ENCODE results near the gene JARID2.

DNA sequence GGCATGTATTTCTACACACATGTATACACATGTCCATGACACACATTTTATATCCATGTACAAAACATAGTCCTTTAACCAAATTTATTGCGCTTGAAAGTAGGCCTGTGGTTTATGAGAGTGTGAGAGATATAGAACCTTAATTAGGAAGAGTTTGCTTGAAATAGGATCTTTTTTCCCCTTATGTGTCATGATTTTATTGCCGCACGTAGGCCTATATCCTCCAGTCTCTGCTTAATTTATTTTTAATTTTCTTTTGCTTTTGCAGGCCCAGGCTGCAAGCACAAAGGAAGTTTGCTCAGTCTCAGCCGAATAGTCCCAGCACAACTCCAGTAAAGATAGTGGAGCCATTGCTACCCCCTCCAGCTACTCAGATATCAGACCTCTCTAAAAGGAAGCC lies 205.9 kb downstream of the JARID2 start:
- TF ChIP-seq, protein P1, sequence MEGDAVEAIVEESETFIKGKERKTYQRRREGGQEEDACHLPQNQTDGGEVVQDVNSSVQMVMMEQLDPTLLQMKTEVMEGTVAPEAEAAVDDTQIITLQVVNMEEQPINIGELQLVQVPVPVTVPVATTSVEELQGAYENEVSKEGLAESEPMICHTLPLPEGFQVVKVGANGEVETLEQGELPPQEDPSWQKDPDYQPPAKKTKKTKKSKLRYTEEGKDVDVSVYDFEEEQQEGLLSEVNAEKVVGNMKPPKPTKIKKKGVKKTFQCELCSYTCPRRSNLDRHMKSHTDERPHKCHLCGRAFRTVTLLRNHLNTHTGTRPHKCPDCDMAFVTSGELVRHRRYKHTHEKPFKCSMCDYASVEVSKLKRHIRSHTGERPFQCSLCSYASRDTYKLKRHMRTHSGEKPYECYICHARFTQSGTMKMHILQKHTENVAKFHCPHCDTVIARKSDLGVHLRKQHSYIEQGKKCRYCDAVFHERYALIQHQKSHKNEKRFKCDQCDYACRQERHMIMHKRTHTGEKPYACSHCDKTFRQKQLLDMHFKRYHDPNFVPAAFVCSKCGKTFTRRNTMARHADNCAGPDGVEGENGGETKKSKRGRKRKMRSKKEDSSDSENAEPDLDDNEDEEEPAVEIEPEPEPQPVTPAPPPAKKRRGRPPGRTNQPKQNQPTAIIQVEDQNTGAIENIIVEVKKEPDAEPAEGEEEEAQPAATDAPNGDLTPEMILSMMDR (IDR thresholded peaks at IDR 0.05; ENCODE audit: low read depth, low read length, missing input control) = no peak
- no peak for TF ChIP-seq YY1 (IDR thresholded peaks at IDR 0.05)
- TF ChIP-seq ZBTB33 (IDR thresholded peaks at IDR 0.05) = no peak
- TF ChIP-seq RAD21 (IDR thresholded peaks at IDR 0.05) = no peak
- no peak for TF ChIP-seq HNF4G (IDR thresholded peaks at IDR 0.05)
- no peak for TF ChIP-seq RXRA (IDR thresholded peaks at IDR 0.05)
- no peak for TF ChIP-seq EGR1 (IDR thresholded peaks at IDR 0.05; ENCODE audit: low read depth in 2 of 2)
- TF ChIP-seq FOXA1 (IDR thresholded peaks at IDR 0.05) = no peak
- no peak for TF ChIP-seq SP1 (IDR thresholded peaks at IDR 0.05)
- TF ChIP-seq, protein P2, sequence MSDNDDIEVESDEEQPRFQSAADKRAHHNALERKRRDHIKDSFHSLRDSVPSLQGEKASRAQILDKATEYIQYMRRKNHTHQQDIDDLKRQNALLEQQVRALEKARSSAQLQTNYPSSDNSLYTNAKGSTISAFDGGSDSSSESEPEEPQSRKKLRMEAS (IDR thresholded peaks at IDR 0.05) = no peak
- TF ChIP-seq GABPA (IDR thresholded peaks at IDR 0.05 in 1 of 2, conservative IDR thresholded peaks at IDR 0.05 in 1 of 2) = no peak
- TF ChIP-seq, protein P3, sequence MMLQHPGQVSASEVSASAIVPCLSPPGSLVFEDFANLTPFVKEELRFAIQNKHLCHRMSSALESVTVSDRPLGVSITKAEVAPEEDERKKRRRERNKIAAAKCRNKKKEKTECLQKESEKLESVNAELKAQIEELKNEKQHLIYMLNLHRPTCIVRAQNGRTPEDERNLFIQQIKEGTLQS (IDR thresholded peaks at IDR 0.05) = no peak
- no peak for TF ChIP-seq TAF1 (conservative IDR thresholded peaks at IDR 0.05)

Data from liver (tissue), 3 donors.